HG03457 (cell line): Measurements from ENCODE around the gene PTPN14.
"Not testable (repeated sequence)": the region's sequence is repeated elsewhere in the genome, so short reads cannot be mapped to it uniquely, and the experiment has no call there.

Source experiments
- ATAC-seq: cut with Tn5 transposase; IDR thresholded peaks from one replicate; pipeline ENCODE4 v1.9.1; 2021; ENCODE audit warnings: moderate number of reproducible peaks; ENCODE audit not compliant: unreplicated experiment

The PTPN14 gene

GRCh38 chr1:214551436-214552173 is at the start of gene PTPN14:
TSS of gene PTPN14 (minus strand) at chr1:214551602. CDS start at chr1:214464803, 86,799 bp downstream.
- no peak for ATAC-seq

GRCh38 chr1:214593158-214593557 is 41.8 kb upstream of the PTPN14 start:
- ATAC-seq: no peak

GRCh38 chr1:214591918-214592317 is 40.5 kb upstream of the PTPN14 start:
- not testable (repeated sequence) for ATAC-seq

- ATAC-seq: no peak
Measured at GRCh38 chr1:214590696-214591095, 39.3 kb upstream of the PTPN14 start.

- ATAC-seq: no peak
Measured at GRCh38 chr1:214588963-214589597, 37.7 kb upstream of the PTPN14 start.

- ATAC-seq: no peak
Measured at GRCh38 chr1:214587165-214587564, 35.8 kb upstream of the PTPN14 start.

GRCh38 chr1:214586621-214587020 is 35.2 kb upstream of the PTPN14 start:
- no peak for ATAC-seq

- ATAC-seq: no peak
Measured at GRCh38 chr1:214584805-214585766, 33.7 kb upstream of the PTPN14 start.

- ATAC-seq: no peak
Measured at GRCh38 chr1:214583824-214584554, 32.6 kb upstream of the PTPN14 start.

GRCh38 chr1:214583113-214583512 is 31.7 kb upstream of the PTPN14 start:
- no peak for ATAC-seq

GRCh38 chr1:214582289-214582891 is 31.0 kb upstream of the PTPN14 start:
- ATAC-seq: no peak

GRCh38 chr1:214581785-214582184 is 30.4 kb upstream of the PTPN14 start:
- ATAC-seq: no peak

GRCh38 chr1:214579183-214579582 is 27.8 kb upstream of the PTPN14 start:
- no peak for ATAC-seq

GRCh38 chr1:214576120-214576519 is 24.7 kb upstream of the PTPN14 start:
- not testable (repeated sequence) for ATAC-seq

GRCh38 chr1:214574598-214575411 is 23.4 kb upstream of the PTPN14 start:
- ATAC-seq: no peak

GRCh38 chr1:214573386-214574318 is 22.2 kb upstream of the PTPN14 start:
- ATAC-seq: no peak

GRCh38 chr1:214571281-214571680 is 19.9 kb upstream of the PTPN14 start:
- ATAC-seq: no peak

- no peak for ATAC-seq
Measured at GRCh38 chr1:214570442-214570841, 19.0 kb upstream of the PTPN14 start.
